ENCODE results near the gene APOBEC3A. TPM values are rescaled to one million over a fixed set of nuclear protein-coding genes. Genes with fewer than 3 reads are reported as not detected.

Gene APOBEC3A
- total and polyA plus RNA-seq, 10 of the 15 experiments (the other 5 are each of a cell fraction or from before 2014, with no cell fraction given) = 0.20 TPM; not detected in 9

DNA sequence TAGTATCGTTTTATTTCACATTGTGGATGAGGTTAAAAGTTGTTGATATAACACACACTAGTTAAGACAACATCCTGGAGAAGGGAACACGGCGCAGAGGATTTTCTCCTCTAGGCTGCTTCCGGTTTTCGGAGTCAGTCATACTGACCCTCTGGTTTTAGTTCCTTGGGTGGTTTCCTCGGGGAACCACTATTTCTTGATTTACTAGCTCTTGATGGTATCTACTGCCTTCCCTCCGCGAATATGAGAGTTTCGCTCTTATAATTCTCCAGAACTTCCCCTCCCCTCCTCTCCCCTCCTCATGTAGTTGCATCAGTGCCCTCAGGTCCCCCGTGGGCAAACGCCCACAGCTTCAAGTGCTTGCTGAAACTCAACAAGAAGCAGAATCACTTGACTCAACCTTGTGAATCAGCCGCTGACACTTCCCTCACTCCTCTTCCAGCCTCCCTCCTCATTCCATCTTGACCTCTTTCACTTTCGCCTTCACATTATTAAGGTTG, 15.9 kb upstream of the APOBEC3A start (continued):
- TF ChIP-seq GATAD2B (conservative IDR thresholded peaks at IDR 0.05; ENCODE audit: low read depth) (peak; percentile 48), SUPT20H (IDR thresholded peaks at IDR 0.05; ENCODE audit: borderline replicate concordance, control insufficient read depth, low read depth, low read length) (no peak), EP300 (IDR thresholded peaks at IDR 0.05; ENCODE audit: borderline replicate concordance in 1 of 2, control insufficient read depth in 1 of 2, low read depth in 2 of 2, low read length in 2 of 2) (peak; percentile 61 to 62; a peak in 1 of 4 replicates), USF1 (IDR thresholded peaks at IDR 0.05; ENCODE audit: borderline replicate concordance, extremely low read length, insufficient read depth, low read depth, low read length) (no peak), BRCA1 (IDR thresholded peaks at IDR 0.05; ENCODE audit: low read depth, low read length) (no peak), NR2F1 (conservative IDR thresholded peaks at IDR 0.05) (peak; percentile 69), KDM1A (IDR thresholded peaks at IDR 0.05; ENCODE audit: borderline replicate concordance) (no peak), SMC3 (IDR thresholded peaks at IDR 0.05; ENCODE audit: borderline replicate concordance, low read length) (no peak), E4F1 (IDR thresholded peaks at IDR 0.05; ENCODE audit: borderline replicate concordance, partially characterized antibody) (no peak), SPI1 (IDR thresholded peaks at IDR 0.05; ENCODE audit: borderline replicate concordance, insufficient read depth, low read depth, low read length) (peak; percentile 33; the same call in 1 of the 2 replicates), IKZF1 (conservative IDR thresholded peaks at IDR 0.05) (peak; percentile 92), MXI1 (IDR thresholded peaks at IDR 0.05; ENCODE audit: low read depth, low read length) (no peak), NR2C1 (IDR thresholded peaks at IDR 0.05) (no peak), EED (IDR thresholded peaks at IDR 0.05; ENCODE audit: low read depth) (peak; percentile 93), ZNF592 (IDR thresholded peaks at IDR 0.05) (no peak), MTA3 (IDR thresholded peaks at IDR 0.05; ENCODE audit: borderline replicate concordance, low read length) (0 out of 2 replicates have a peak, but pooled peaks have one; percentile 18), SIN3A (IDR thresholded peaks at IDR 0.05; ENCODE audit: low read depth, low read length) (no peak), HDAC6 (IDR thresholded peaks at IDR 0.05; ENCODE audit: unreplicated experiment) (no peak), JUND (IDR thresholded peaks at IDR 0.05; ENCODE audit: low read depth, low read length) (no peak), RBBP5 (conservative IDR thresholded peaks at IDR 0.05) (no peak)
- TF ChIP-seq, protein P1, sequence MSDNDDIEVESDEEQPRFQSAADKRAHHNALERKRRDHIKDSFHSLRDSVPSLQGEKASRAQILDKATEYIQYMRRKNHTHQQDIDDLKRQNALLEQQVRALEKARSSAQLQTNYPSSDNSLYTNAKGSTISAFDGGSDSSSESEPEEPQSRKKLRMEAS (IDR thresholded peaks at IDR 0.05; ENCODE audit: low read depth, low read length) = no peak
- TF ChIP-seq, protein P2, sequence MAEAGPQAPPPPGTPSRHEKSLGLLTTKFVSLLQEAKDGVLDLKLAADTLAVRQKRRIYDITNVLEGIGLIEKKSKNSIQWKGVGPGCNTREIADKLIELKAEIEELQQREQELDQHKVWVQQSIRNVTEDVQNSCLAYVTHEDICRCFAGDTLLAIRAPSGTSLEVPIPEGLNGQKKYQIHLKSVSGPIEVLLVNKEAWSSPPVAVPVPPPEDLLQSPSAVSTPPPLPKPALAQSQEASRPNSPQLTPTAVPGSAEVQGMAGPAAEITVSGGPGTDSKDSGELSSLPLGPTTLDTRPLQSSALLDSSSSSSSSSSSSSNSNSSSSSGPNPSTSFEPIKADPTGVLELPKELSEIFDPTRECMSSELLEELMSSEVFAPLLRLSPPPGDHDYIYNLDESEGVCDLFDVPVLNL (IDR thresholded peaks at IDR 0.05; ENCODE audit: low read depth, low read length) = no peak
